ENCODE measurements around the gene USP49.

The USP49 gene

DNA sequence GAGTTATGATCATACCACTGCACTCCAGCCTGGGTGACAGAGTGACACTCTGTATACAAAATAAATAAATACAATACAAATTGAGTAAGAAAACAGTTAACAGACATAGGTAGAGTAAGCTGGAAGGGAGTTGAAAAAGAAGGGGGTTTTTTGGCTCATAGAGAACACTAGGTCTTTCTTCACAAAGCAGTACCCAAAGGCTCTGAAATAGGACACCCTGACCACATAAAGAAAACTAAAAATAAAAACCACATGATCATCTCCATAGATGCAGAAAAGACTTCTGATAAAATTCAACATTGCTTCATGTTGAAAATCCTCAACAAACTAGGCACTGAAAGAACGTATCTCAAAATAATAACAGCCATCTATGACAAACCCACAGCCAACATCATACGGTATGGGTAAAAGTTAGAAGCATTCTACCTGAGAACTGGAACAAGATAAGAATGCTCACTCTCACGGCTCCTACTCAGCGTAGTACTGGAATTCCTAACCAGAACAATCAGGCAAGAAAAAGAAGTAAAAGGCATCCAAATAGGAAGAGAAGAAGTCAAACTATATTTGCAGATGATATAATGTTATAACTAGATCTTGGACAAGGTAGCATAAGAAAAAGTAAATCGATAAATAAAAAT lies 59.0 kb downstream of the USP49 start:
- H3K4me2 ChIP-seq (ENCODE audit: low read depth, low read length, poor library complexity, severe bottlenecking) = peak overlapping the region; percentile 55
- peak overlapping the region; percentile 27 for H3K4me3 ChIP-seq (ENCODE audit: low read length, poor library complexity, severe bottlenecking)
- no peaks in the 10 kb centered on the region for H3K36me3 ChIP-seq (ENCODE audit: insufficient read depth, low read length)
- H4K20me1 ChIP-seq (ENCODE audit: insufficient read depth, low read length, poor library complexity, severe bottlenecking) = no peaks in the 10 kb centered on the region
- peaks cover 17% of the 10 kb centered on the region for H3K4me1 ChIP-seq (ENCODE audit: insufficient read depth, low read length, poor library complexity, severe bottlenecking)
- no peaks in the 10 kb centered on the region for H3K9me3 ChIP-seq (ENCODE audit: insufficient read depth, low read depth, low read length)
- H3K9me2 ChIP-seq (replicated peaks; ENCODE audit: low read depth, low read length) = no peaks in the 10 kb centered on the region
- TF ChIP-seq CTCF (conservative IDR thresholded peaks at IDR 0.05; ENCODE audit: low read length) = no peak
- no peak for TF ChIP-seq EZH2phosphoT487 (IDR thresholded peaks at IDR 0.05; ENCODE audit: borderline replicate concordance)
- H3K9ac ChIP-seq (ENCODE audit: low read depth, low read length, poor library complexity, severe bottlenecking) = peak overlapping the region; percentile 64
- peaks cover 21% of the 10 kb centered on the region; the same call in 1 of the 2 replicates for H3K79me2 ChIP-seq (ENCODE audit: insufficient read depth, low read length)
- H3K27me3 ChIP-seq (ENCODE audit: insufficient read depth, low read length, poor library complexity, severe bottlenecking) = no peaks in the 10 kb centered on the region
- no peak overlapping the region for H2AFZ ChIP-seq (ENCODE audit: low read length)
- no peaks in the 10 kb centered on the region; the same call in 1 of the 2 replicates for H3F3A ChIP-seq (ENCODE audit: low read depth)

- TF ChIP-seq EZH2phosphoT487 (IDR thresholded peaks at IDR 0.05; ENCODE audit: borderline replicate concordance) = no peak
- H3K4me1 ChIP-seq (ENCODE audit: insufficient read depth, low read length, poor library complexity, severe bottlenecking) = peaks cover 17% of the 10 kb centered on the region
- no peaks in the 10 kb centered on the region for H3F3A ChIP-seq (ENCODE audit: low read depth)
Measured at GRCh38 chr6:41832263-41832662, 62.9 kb downstream of the USP49 start.

DNA sequence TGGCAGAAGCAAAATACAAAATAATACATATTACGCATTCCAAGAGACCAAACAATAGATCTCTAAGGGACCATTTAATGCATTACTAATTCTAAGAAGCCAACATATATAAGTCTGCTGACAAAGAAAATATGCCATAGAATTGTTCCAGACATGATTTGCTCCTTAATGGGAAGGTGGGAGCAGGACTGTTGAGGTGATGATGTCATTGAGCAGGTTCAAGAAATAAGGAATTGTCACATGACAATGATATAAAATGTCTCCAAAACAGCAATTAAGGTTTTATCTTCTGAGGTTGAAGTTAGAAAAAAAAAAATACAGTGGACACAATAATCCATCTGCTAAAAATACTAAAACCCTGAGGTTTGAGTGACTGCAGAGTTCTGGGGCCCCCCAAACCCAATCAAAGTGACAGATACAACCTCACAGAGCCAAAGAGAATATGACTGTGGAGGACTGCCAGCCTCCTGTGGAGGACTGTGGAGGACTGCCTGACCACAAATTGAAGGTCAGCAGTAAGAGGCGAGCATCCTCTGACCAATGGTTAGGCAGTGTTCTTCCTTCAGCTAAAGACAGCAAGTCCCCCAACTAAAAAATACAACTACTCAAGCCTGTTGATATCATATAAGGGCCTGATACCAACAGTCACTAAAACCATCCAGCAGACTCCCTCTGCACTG lies 68.7 kb downstream of the USP49 start:
- H3K4me2 ChIP-seq (ENCODE audit: low read depth, low read length, poor library complexity, severe bottlenecking) = no peak overlapping the region
- H3K79me2 ChIP-seq (ENCODE audit: insufficient read depth, low read length) = no peaks in the 10 kb centered on the region
- H3K9me3 ChIP-seq (ENCODE audit: insufficient read depth, low read depth, low read length) = no peaks in the 10 kb centered on the region
- no peaks in the 10 kb centered on the region for H3F3A ChIP-seq (ENCODE audit: low read depth)
- H3K9ac ChIP-seq (ENCODE audit: low read depth, low read length, poor library complexity, severe bottlenecking) = no peak overlapping the region
- peaks cover 3% of the 10 kb centered on the region; the same call in 1 of the 2 replicates for H3K36me3 ChIP-seq (ENCODE audit: insufficient read depth, low read length)
- H3K27me3 ChIP-seq (ENCODE audit: insufficient read depth, low read length, poor library complexity, severe bottlenecking) = no peaks in the 10 kb centered on the region
- H3K4me3 ChIP-seq (ENCODE audit: low read length, poor library complexity, severe bottlenecking) = no peak overlapping the region
- no peaks in the 10 kb centered on the region for H3K4me1 ChIP-seq (ENCODE audit: insufficient read depth, low read length, poor library complexity, severe bottlenecking)
- no peak for TF ChIP-seq CTCF (conservative IDR thresholded peaks at IDR 0.05; ENCODE audit: low read length)
- no peak for TF ChIP-seq EZH2phosphoT487 (IDR thresholded peaks at IDR 0.05; ENCODE audit: borderline replicate concordance)
- no peaks in the 10 kb centered on the region for H4K20me1 ChIP-seq (ENCODE audit: insufficient read depth, low read length, poor library complexity, severe bottlenecking)
- no peak overlapping the region for H2AFZ ChIP-seq (ENCODE audit: low read length)
- no peaks in the 10 kb centered on the region for H3K9me2 ChIP-seq (replicated peaks; ENCODE audit: low read depth, low read length)

More at GRCh38 chr6:41832263-41832662, 62.9 kb downstream of the USP49 start:
- no peaks in the 10 kb centered on the region for H3K36me3 ChIP-seq (ENCODE audit: insufficient read depth, low read length)
- H3K27me3 ChIP-seq (ENCODE audit: insufficient read depth, low read length, poor library complexity, severe bottlenecking) = no peaks in the 10 kb centered on the region
- no peak overlapping the region for H3K4me2 ChIP-seq (ENCODE audit: low read depth, low read length, poor library complexity, severe bottlenecking)
- H3K9ac ChIP-seq (ENCODE audit: low read depth, low read length, poor library complexity, severe bottlenecking) = no peak overlapping the region
- H3K4me3 ChIP-seq (ENCODE audit: low read length, poor library complexity, severe bottlenecking) = no peak overlapping the region
- peaks cover 10% of the 10 kb centered on the region; the same call in 1 of the 2 replicates for H3K79me2 ChIP-seq (ENCODE audit: insufficient read depth, low read length)
- no peak overlapping the region for H2AFZ ChIP-seq (ENCODE audit: low read length)
- no peaks in the 10 kb centered on the region for H3K9me2 ChIP-seq (replicated peaks; ENCODE audit: low read depth, low read length)
- no peaks in the 10 kb centered on the region for H4K20me1 ChIP-seq (ENCODE audit: insufficient read depth, low read length, poor library complexity, severe bottlenecking)
- no peaks in the 10 kb centered on the region for H3K9me3 ChIP-seq (ENCODE audit: insufficient read depth, low read depth, low read length)

Measured in Loucy (cell line).